Large intestine (tissue), 3 donors: ENCODE results near the gene SPATA9. TPM values are rescaled to one million over a fixed set of nuclear protein-coding genes. Genes with fewer than 3 reads are reported as not detected.

Source experiments
- DNase-seq, 2 donors: peaks; one replicate each; pipeline versions ENCODE4 v3.0.0 to v3.0.0-alpha.2; 2013
- H3K27ac ChIP-seq: one replicate; pipeline ENCODE4 v1.5.1; 2013; ENCODE audit warnings: low read length
- H3K27me3 ChIP-seq: 2 replicates; pipeline ENCODE4 v1.6.1; 2013; ENCODE audit warnings: low read length; ENCODE audit not compliant: control insufficient read depth, insufficient read depth
- H3K36me3 ChIP-seq: 2 replicates; pipeline ENCODE4 v1.6.1; 2013; ENCODE audit warnings: low read length; ENCODE audit not compliant: control insufficient read depth, insufficient read depth
- H3K4me1 ChIP-seq: one replicate; pipeline ENCODE4 v1.6.1; 2013; ENCODE audit warnings: low read length; ENCODE audit not compliant: control insufficient read depth, insufficient read depth
- H3K4me3 ChIP-seq: one replicate; pipeline ENCODE4 v1.5.1; 2013; ENCODE audit warnings: low read length
- H3K9me3 ChIP-seq: one replicate; pipeline ENCODE4 v1.6.1; 2013; ENCODE audit warnings: mild to moderate bottlenecking, low read depth, low read length, moderate library complexity; ENCODE audit not compliant: control insufficient read depth
- WGBS: methylation state at CpG from one replicate; pipeline ENCODE4 v1.1.5; 2013; ENCODE audit warnings: low lambda C conversion rate; ENCODE audit not compliant: insufficient coverage; 5-methylcytosine and 5-hydroxymethylcytosine counted together
- polyA plus RNA-seq: library from polyadenylated mRNA; unstranded; fragments of 120-200 nt; gene quantifications from one replicate; pipeline ENCODE4 v1.2.1, GENCODE V29; 2013

Gene SPATA9
- polyA plus RNA-seq, 1 donor = 1.1 TPM

DNA sequence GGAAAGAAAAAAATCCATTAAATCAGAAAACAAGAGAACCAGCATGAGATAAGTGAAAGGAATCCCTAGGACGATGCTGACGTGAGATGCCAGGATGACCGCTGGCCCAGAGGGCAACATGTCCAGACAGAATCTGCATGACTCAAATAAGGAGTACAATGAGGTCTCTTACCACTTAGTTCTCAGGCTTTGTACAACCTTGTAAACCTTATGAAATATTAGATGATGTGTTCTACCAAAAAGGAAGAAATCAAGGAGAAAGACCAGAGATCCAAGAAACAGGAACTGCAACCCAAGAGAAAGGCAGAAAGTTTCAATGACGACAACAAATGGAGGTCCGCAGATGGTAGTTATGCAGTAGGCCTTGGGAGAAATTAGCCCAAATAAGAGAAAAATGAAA lies 65.7 kb downstream of the SPATA9 start:
- DNase-seq = no peak
- Histone ChIP-seq H3K4me3 (no peak overlapping the region), H3K27me3 (peaks cover 17% of the 10 kb centered on the region), H3K36me3 (no peaks in the 10 kb centered on the region), H3K9me3 (peaks cover 4% of the 10 kb centered on the region), H3K27ac (no peak overlapping the region), H3K4me1 (peaks cover 9% of the 10 kb centered on the region)
- WGBS = 94% methylated on average over 2 of the region's 5 CpGs

- Histone ChIP-seq H3K4me3 (no peak overlapping the region), H3K9me3 (no peaks in the 10 kb centered on the region), H3K27ac (no peak overlapping the region), H3K36me3 (no peaks in the 10 kb centered on the region), H3K27me3 (peaks cover 14% of the 10 kb centered on the region), H3K4me1 (peaks cover 3% of the 10 kb centered on the region)
- DNase-seq = no peak
- WGBS = no CpG with 5 or more reads among the region's 1 CpG
These were observed 67.7 kb downstream of the SPATA9 start for GRCh38 chr5:95615164-95615467.

- WGBS = 100% methylated on average over 1 of the region's 1 CpG
These were observed 69.3 kb downstream of the SPATA9 start for GRCh38 chr5:95613514-95613913.

DNA sequence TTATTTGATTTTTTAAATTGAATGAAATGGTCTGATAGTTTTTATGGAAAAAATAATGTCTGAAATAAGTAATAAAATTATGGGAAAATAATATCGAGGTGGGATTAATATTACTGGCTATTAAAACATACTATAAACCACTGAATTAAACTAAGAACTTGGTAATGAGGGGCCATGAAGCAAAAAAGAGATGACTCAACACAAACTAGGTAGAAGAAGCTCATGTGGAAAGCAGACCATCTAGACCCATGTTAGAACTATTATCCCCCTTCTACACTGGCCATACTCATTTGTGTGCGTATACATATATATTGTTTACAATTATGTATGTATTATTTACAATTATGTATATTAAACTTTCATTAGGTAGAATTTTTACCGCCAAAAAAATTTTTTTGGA lies 71.4 kb downstream of the SPATA9 start:
- no peak for DNase-seq
- Histone ChIP-seq H3K9me3 (no peaks in the 10 kb centered on the region), H3K27ac (no peak overlapping the region), H3K4me1 (no peaks in the 10 kb centered on the region), H3K36me3 (no peaks in the 10 kb centered on the region), H3K4me3 (no peak overlapping the region), H3K27me3 (no peaks in the 10 kb centered on the region)
- no CpG with 5 or more reads among the region's 3 CpGs for WGBS

More at GRCh38 chr5:95613514-95613913, 69.3 kb downstream of the SPATA9 start:
- Histone ChIP-seq H3K27ac (no peak overlapping the region), H3K4me3 (no peak overlapping the region), H3K36me3 (no peaks in the 10 kb centered on the region), H3K27me3 (no peaks in the 10 kb centered on the region), H3K4me1 (no peaks in the 10 kb centered on the region), H3K9me3 (no peaks in the 10 kb centered on the region)
- no peak for DNase-seq

- Histone ChIP-seq H3K4me3 (no peak overlapping the region), H3K36me3 (no peaks in the 10 kb centered on the region), H3K4me1 (no peaks in the 10 kb centered on the region), H3K9me3 (no peaks in the 10 kb centered on the region), H3K27me3 (no peaks in the 10 kb centered on the region), H3K27ac (no peak overlapping the region)
- no CpG with 5 or more reads among the region's 7 CpGs for WGBS
- DNase-seq = no peak
These were observed 72.2 kb downstream of the SPATA9 start for GRCh38 chr5:95610546-95610945.

- H3K9me3 ChIP-seq = no peaks in the 10 kb centered on the region
- H3K36me3 ChIP-seq = no peaks in the 10 kb centered on the region
- whole genome bisulfite sequencing = no CpG with 5 or more reads among the region's 3 CpGs
- H3K4me1 ChIP-seq = no peaks in the 10 kb centered on the region
- no peak overlapping the region for H3K4me3 ChIP-seq
- no peak overlapping the region for H3K27ac ChIP-seq
- no peaks in the 10 kb centered on the region for H3K27me3 ChIP-seq
- no peak for DNase-seq
These were observed 73.1 kb downstream of the SPATA9 start for GRCh38 chr5:95609711-95610110.

Other genes starting within 250 kb of the SPATA9 start
- gene SKIC3, start 128.0 kb downstream of the SPATA9 start, polyA plus RNA-seq = 76.2 TPM
- 7.9 TPM for gene ARSK, start 127.9 kb downstream of the SPATA9 start, polyA plus RNA-seq
- 0.90 TPM for gene GPR150, start 62.9 kb downstream of the SPATA9 start, polyA plus RNA-seq
- gene RFESD, start 36.2 kb downstream of the SPATA9 start, polyA plus RNA-seq = 3.2 TPM
- gene RHOBTB3, start 48.3 kb upstream of the SPATA9 start, polyA plus RNA-seq = 47.5 TPM
- 111 TPM for gene GLRX, start 139.7 kb upstream of the SPATA9 start, polyA plus RNA-seq